GM23248 (cell line): Measurements from ENCODE around the gene LSM14A. TPM values are rescaled to one million over a fixed set of nuclear protein-coding genes. Genes with fewer than 3 reads are reported as not detected.
"Not testable (repeated sequence)": the region's sequence is repeated elsewhere in the genome, so short reads cannot be mapped to it uniquely, and the experiment has no call there.

Source experiments
- DNase-seq: peaks from one replicate; pipeline ENCODE4 v3.0.0-alpha.2; 2015
- H2AFZ ChIP-seq: fragments of 200-600 bp; sonication (generic); 2 replicates; pipeline ENCODE4 v1.6.1; 2016; ENCODE audit warnings: antibody characterized with exemption
- H3F3A ChIP-seq: fragments of 200-600 bp; sonication (generic); 2 replicates; pipeline ENCODE4 v1.6.1; 2016; ENCODE audit warnings: mild to moderate bottlenecking, antibody characterized with exemption, mixed run types; ENCODE audit not compliant: insufficient read depth
- H3K27ac ChIP-seq: fragments of 200-600 bp; sonication (generic); 2 replicates; pipeline ENCODE4 v1.5.1; 2016; ENCODE audit warnings: mild to moderate bottlenecking
- H3K27me3 ChIP-seq: fragments of 200-600 bp; sonication (generic); replicated peaks from 2 replicates; pipeline ENCODE4 v1.6.1; 2016; ENCODE audit warnings: mild to moderate bottlenecking; ENCODE audit not compliant: insufficient read depth
- H3K36me3 ChIP-seq: fragments of 200-600 bp; sonication (generic); 2 replicates; pipeline ENCODE4 v1.6.1; 2016; ENCODE audit warnings: low read depth, mild to moderate bottlenecking
- H3K4me1 ChIP-seq: fragments of 200-600 bp; sonication (generic); 2 replicates; pipeline ENCODE4 v1.6.1; 2016; ENCODE audit warnings: mild to moderate bottlenecking; ENCODE audit not compliant: insufficient read depth
- H3K4me2 ChIP-seq: fragments of 200-600 bp; sonication (generic); one replicate; pipeline ENCODE4 v1.6.1; 2016; ENCODE audit warnings: mild to moderate bottlenecking; ENCODE audit not compliant: unreplicated experiment
- H3K4me3 ChIP-seq: fragments of 200-600 bp; sonication (generic); 2 replicates; pipeline ENCODE4 v1.5.1; 2016; ENCODE audit warnings: mild to moderate bottlenecking
- H3K79me2 ChIP-seq: fragments of 200-600 bp; sonication (generic); 2 replicates; pipeline ENCODE4 v1.6.1; 2016; ENCODE audit warnings: mild to moderate bottlenecking; ENCODE audit not compliant: insufficient read depth
- H3K9ac ChIP-seq: fragments of 200-600 bp; sonication (generic); 2 replicates; pipeline ENCODE4 v1.6.1; 2016; ENCODE audit warnings: mild to moderate bottlenecking
- H3K9me2 ChIP-seq: fragments of 200-600 bp; sonication (generic); 2 replicates; pipeline ENCODE4 v1.6.1; 2016; ENCODE audit warnings: mixed run types, mild to moderate bottlenecking, moderate library complexity; ENCODE audit not compliant: insufficient read depth
- H3K9me3 ChIP-seq: fragments of 200-600 bp; sonication (generic); one replicate; pipeline ENCODE4 v1.6.1; 2017; ENCODE audit warnings: low read depth
- H4K20me1 ChIP-seq: fragments of 200-600 bp; sonication (generic); 2 replicates; pipeline ENCODE4 v1.6.0; 2016; ENCODE audit not compliant: insufficient read depth
- EZH2 ChIP-seq: fragments of 200-600 bp; sonication (generic); IDR thresholded peaks from 2 replicates; pipeline ENCODE4 v1.6.1; 2018; ENCODE audit warnings: antibody characterized with exemption, mild to moderate bottlenecking; ENCODE audit not compliant: insufficient read depth, poor library complexity, severe bottlenecking
- EZH2phosphoT487 ChIP-seq: fragments of 200-600 bp; sonication (generic); IDR thresholded peaks from 2 replicates; pipeline ENCODE4 v1.6.1; 2018; ENCODE audit warnings: antibody characterized with exemption, moderate library complexity, mild to moderate bottlenecking, low read depth; ENCODE audit not compliant: insufficient read depth
- WGBS, 2 experiments: methylation state at CpG; one replicate each; pipeline ENCODE4 v1.1.6; 2015 to 2017; ENCODE audit warnings: low lambda C conversion rate in 2 of 2, low coverage in 1 of 2; ENCODE audit errors: missing lambda C conversion rate in 2 of 2; 5-methylcytosine and 5-hydroxymethylcytosine counted together
- in situ Hi-C: fragments of 300-500 bp; cut with MboI; formaldehyde crosslinking; loops from 2 replicates; pipeline ENCODE4 v1.15.0; 2020
- polyA plus RNA-seq: library from polyadenylated mRNA; unstranded; fragments of >200 nt; fragmentation: Nextera tagmentation; extraction: Ambion mirVana; gene quantifications from 2 replicates; pipeline ENCODE4 v1.2.1, GENCODE V29; 2016
- total RNA-seq: library from RNA; depleted of rRNA; stranded (reverse); fragments of >200 nt; shearing (Covaris generic); gene quantifications from 2 replicates; pipeline ENCODE4 v1.2.3, GENCODE V29; 2014

Gene LSM14A
- total and polyA plus RNA-seq, 2 experiments from 2014 or later, result 66.1 to 71.7 TPM

DNA sequence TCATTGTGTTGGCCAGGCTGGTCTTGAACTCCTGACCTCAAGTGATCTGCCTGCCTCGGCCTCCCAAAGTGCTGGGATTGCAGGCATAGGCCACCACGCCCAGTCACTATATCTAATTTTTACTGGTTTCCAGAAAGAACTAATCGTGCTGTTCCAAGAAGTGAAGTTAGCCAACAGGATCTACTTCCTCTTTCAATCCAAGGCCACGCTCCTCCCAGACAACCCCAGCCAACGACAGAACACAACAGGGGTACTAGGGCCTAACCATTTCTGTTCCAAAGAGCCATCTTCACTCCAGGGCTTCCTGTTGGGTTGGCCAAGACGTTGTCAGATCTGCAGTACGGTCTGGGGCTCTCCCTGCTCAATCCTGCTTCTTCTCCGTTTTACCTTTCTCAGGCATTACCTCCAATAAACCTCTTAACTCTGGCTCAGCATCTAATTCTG, 7.0 kb upstream of the LSM14A start:
- Histone ChIP-seq H3K9me3 (no peaks in the 10 kb centered on the region), H4K20me1 (no peaks in the 10 kb centered on the region), H3K79me2 (no peaks in the 10 kb centered on the region), H3K9me2 (no peaks in the 10 kb centered on the region), H3K27me3 (no peaks in the 10 kb centered on the region), H3K4me2 (no peak overlapping the region), H3K4me1 (no peaks in the 10 kb centered on the region), H3F3A (peaks cover 5% of the 10 kb centered on the region), H2AFZ (no peak overlapping the region), H3K27ac (no peak overlapping the region), H3K9ac (no peak overlapping the region), H3K36me3 (no peaks in the 10 kb centered on the region), H3K4me3 (no peak overlapping the region)
- in situ Hi-C loops, result no loop called here
- TF ChIP-seq EZH2phosphoT487 (no peak), EZH2 (no peak)
- WGBS, 2 experiments, result 51 to 56% methylated on average over 8 of the region's 8 CpGs
- no peak for DNase-seq

DNA sequence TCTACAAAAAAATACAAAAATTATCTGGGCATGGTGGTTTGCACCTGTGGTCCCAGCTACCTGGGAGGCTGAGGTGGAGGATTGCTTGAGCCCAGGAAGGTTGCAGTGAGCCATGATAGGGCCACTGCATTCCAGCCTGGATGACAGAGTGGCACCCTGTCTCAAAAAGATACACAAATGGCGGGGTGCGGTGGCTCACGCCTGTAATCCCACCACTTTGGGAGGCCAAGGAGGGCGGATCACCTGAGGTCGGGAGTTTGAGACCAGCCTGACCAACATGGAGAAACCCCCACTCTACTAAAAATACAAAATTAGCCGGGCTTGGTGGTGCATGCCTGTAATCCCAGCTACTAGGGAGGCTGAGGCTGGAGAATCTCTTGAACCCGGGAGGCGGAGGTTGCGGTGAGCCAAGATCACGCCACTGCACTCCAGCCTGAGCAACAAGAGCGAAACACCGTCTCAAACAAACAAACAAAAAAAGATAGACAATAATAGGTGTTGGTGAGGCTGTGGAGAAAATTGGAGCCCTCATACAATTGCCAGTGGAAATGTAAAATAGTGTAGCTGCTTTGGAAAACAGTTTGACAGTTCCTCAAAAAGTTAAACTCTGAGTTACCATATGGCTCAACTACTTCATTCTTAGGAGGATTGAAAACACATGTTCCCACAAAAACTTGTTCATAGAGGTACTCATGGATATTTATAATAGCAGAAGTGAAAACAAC, 2.7 kb upstream of the LSM14A start:
- H3K27me3 ChIP-seq, H3K27ac ChIP-seq, H3K9me3 ChIP-seq, in situ Hi-C loops, H3K4me2 ChIP-seq, DNase-seq, H3K36me3 ChIP-seq, H3K9me2 ChIP-seq, H3K9ac ChIP-seq, H2AFZ ChIP-seq, H4K20me1 ChIP-seq, H3K4me3 ChIP-seq: not testable (repeated sequence)
- H3F3A ChIP-seq, result peaks cover 30% of the 10 kb centered on the region
- 90% methylated on average over 12 of the region's 12 CpGs for WGBS, 2 experiments
- H3K79me2 ChIP-seq, result peaks cover 24% of the 10 kb centered on the region
- H3K4me1 ChIP-seq, result peaks cover 17% of the 10 kb centered on the region

DNA sequence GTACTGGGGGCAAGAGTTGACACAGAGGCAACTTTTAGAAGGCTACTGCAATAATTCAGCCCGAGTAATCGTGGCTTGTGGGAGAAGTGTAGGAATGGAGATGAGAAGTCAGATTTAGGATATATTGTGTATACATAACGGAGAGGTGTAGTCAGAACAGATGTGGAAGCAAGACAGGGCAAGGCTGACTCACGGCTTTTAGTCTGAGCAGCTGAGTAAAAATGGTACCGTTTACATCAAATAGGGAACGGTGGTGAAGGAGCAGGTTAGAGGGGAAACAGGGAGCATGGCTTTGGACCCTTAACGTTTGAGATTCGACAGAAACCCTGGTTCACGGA, 796 bp upstream of the LSM14A start:
- H4K20me1 ChIP-seq, result peaks cover 12% of the 10 kb centered on the region
- H3K9ac ChIP-seq, result peak overlapping the region; percentile 98
- no peak for TF ChIP-seq EZH2phosphoT487
- TF ChIP-seq EZH2, result no peak
- peaks cover 5% of the 10 kb centered on the region; the same call in 1 of the 2 replicates for H3K36me3 ChIP-seq
- in situ Hi-C loops, result no loop called here
- DNase-seq, result peak; percentile 94
- peak overlapping the region; percentile 88 for H2AFZ ChIP-seq
- peak overlapping the region; percentile 88 for H3K4me3 ChIP-seq
- peaks cover 30% of the 10 kb centered on the region for H3F3A ChIP-seq
- peaks cover 35% of the 10 kb centered on the region for H3K4me1 ChIP-seq
- H3K4me2 ChIP-seq, result peak overlapping the region; percentile 91
- no peaks in the 10 kb centered on the region for H3K9me2 ChIP-seq
- H3K27me3 ChIP-seq, result no peaks in the 10 kb centered on the region
- H3K79me2 ChIP-seq, result peaks cover 42% of the 10 kb centered on the region
- H3K9me3 ChIP-seq, result no peaks in the 10 kb centered on the region
- peak overlapping the region; percentile 99 for H3K27ac ChIP-seq
- WGBS, 2 experiments, result 3% methylated on average over 9 of the region's 9 CpGs

DNA sequence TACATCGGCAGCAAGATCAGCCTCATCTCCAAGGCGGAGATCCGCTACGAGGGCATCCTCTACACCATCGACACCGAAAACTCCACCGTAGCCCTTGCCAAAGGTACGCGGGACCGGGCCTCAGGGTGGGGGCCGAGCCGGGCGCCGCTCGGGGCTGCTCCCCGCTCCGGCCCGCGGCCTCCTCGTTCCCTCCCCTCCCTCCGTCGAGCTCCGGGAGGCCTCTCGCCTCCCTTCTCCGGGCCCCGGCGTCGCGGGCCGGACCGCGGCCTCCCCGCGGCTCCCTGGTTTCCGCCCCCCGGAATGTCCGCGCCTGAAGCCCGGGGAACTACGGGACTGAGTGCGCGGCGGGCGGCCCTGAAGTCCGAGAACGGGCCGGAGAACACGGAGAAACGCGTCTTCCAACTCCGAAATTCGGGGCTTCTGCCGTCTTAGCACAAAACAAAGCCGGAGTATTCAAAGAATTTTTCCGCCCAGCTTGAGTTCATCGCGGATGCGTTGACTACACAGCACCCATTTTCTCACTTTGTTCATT, 423 bp downstream of the LSM14A start:
- Histone ChIP-seq H3K9me3 (no peaks in the 10 kb centered on the region), H3K4me1 (peaks cover 47% of the 10 kb centered on the region), H3K79me2 (peaks cover 54% of the 10 kb centered on the region), H3K4me3 (peak overlapping the region; percentile 88), H3K9ac (peak overlapping the region; percentile 98), H4K20me1 (peaks cover 24% of the 10 kb centered on the region), H3K27ac (peak overlapping the region; percentile 99), H3F3A (peaks cover 30% of the 10 kb centered on the region), H2AFZ (peak overlapping the region; percentile 63), H3K9me2 (no peaks in the 10 kb centered on the region), H3K4me2 (peak overlapping the region; percentile 99), H3K27me3 (no peaks in the 10 kb centered on the region), H3K36me3 (peaks cover 6% of the 10 kb centered on the region; the same call in 1 of the 2 replicates)
- peak; percentile 70 for DNase-seq
- in situ Hi-C loops, result no loop called here
- TF ChIP-seq EZH2 (no peak), EZH2phosphoT487 (no peak)
- 1% methylated on average over 45 to 47 of the region's 58 CpGs for WGBS, 2 experiments
